DMS 273 (cell line): ENCODE measurements around the gene BEND5.
A peak's percentile ranks its signal among the peaks of the same experiment; 100 is the strongest.

ENCODE experiments used
- DNase-seq: peaks from one replicate; lab custom pipeline; 2025; ENCODE audit not compliant: unreplicated experiment; lab: John Stamatoyannopoulos, UW

BEND5 gene

GRCh38 chr1:48776393-48777218, at the start of gene BEND5:
Gene BEND5 (minus strand): TSS chr1:48776891. CDS start chr1:48776831, 60 bp downstream.
- DNase-seq, result peak; percentile 77

- DNase-seq, result peak; percentile 15
Observed at GRCh38 chr1:48823168-48823567, 46.5 kb upstream of the BEND5 start.

- no peak for DNase-seq
Observed at GRCh38 chr1:48820491-48820890, 43.8 kb upstream of the BEND5 start.

- peak; percentile 62 for DNase-seq
Observed at GRCh38 chr1:48817505-48818114, 40.9 kb upstream of the BEND5 start.

GRCh38 chr1:48810740-48811139, 34.0 kb upstream of the BEND5 start:
- DNase-seq, result no peak

GRCh38 chr1:48808496-48808895, 31.8 kb upstream of the BEND5 start:
- DNase-seq, result no peak

GRCh38 chr1:48807554-48808260, 31.0 kb upstream of the BEND5 start:
- DNase-seq, result no peak

- DNase-seq, result no peak
Observed at GRCh38 chr1:48803474-48803873, 26.8 kb upstream of the BEND5 start.

- DNase-seq, result no peak
Observed at GRCh38 chr1:48794816-48795215, 18.1 kb upstream of the BEND5 start.

- DNase-seq, result no peak
Observed at GRCh38 chr1:48793863-48794262, 17.2 kb upstream of the BEND5 start.

GRCh38 chr1:48792961-48793360, 16.3 kb upstream of the BEND5 start:
- DNase-seq, result no peak

- no peak for DNase-seq
Observed at GRCh38 chr1:48790397-48790796, 13.7 kb upstream of the BEND5 start.

- no peak for DNase-seq
Observed at GRCh38 chr1:48789903-48790302, 13.2 kb upstream of the BEND5 start.

- DNase-seq, result no peak
Observed at GRCh38 chr1:48785869-48786268, 9.2 kb upstream of the BEND5 start.

GRCh38 chr1:48784301-48784700, 7.6 kb upstream of the BEND5 start:
- no peak for DNase-seq

GRCh38 chr1:48777219-48777895, 666 bp upstream of the BEND5 start:
- peak; percentile 16 for DNase-seq

- no peak for DNase-seq
Observed at GRCh38 chr1:48775831-48776392, 779 bp downstream of the BEND5 start.

- no peak for DNase-seq
Observed at GRCh38 chr1:48773133-48773532, 3.6 kb downstream of the BEND5 start.

- DNase-seq, result no peak
Observed at GRCh38 chr1:48772211-48772610, 4.5 kb downstream of the BEND5 start.

GRCh38 chr1:48771561-48771960, 5.1 kb downstream of the BEND5 start:
- no peak for DNase-seq

GRCh38 chr1:48767975-48768510, 8.6 kb downstream of the BEND5 start:
- no peak for DNase-seq
